Glomerular visceral epithelial cell (primary cell): Measurements from ENCODE around the gene SRRM2.

Experiments
- DNase-seq: peaks from one replicate; pipeline ENCODE4 v3.0.0-alpha.2; 2016; ENCODE audit errors: extremely low spot score

The SRRM2 gene

GRCh38 chr16:2798723-2799204 is 46.3 kb downstream of the SRRM2 start:
- no peak for DNase-seq

DNA sequence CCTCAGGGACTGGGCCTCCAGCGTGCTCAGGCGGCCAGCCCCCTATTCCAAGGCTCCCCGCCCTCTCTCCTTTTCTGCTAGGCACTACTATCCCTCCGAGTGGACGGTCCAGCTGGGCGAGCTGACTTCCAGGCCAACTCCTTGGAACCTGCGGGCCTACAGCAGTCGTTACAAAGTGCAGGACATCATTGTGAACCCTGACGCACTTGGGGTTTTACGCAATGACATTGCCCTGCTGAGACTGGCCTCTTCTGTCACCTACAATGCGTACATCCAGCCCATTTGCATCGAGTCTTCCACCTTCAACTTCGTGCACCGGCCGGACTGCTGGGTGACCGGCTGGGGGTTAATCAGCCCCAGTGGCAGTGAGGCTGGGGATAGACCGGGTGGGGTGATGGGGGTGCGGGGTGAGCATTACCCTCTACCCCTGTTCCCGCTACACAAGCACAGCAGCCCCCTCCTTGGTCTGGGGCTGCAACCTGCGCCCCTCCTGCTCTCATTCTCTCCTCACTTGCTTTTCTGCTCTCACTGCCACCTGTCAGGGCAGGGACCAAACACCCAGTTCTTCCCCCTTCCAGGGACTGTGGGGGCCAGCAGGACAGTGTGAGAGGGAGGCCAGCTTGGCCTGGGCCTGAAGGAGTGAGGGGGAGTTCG is 46.9 kb downstream of the SRRM2 start:
- DNase-seq, result no peak

- no peak for DNase-seq
Measured at GRCh38 chr16:2799859-2800226, 47.4 kb downstream of the SRRM2 start.

- no peak for DNase-seq
Measured at GRCh38 chr16:2803545-2804195, 51.2 kb downstream of the SRRM2 start.

- no peak for DNase-seq
Measured at GRCh38 chr16:2804728-2805127, 52.3 kb downstream of the SRRM2 start.

GRCh38 chr16:2806286-2806685 is 53.8 kb downstream of the SRRM2 start:
- no peak for DNase-seq

DNA sequence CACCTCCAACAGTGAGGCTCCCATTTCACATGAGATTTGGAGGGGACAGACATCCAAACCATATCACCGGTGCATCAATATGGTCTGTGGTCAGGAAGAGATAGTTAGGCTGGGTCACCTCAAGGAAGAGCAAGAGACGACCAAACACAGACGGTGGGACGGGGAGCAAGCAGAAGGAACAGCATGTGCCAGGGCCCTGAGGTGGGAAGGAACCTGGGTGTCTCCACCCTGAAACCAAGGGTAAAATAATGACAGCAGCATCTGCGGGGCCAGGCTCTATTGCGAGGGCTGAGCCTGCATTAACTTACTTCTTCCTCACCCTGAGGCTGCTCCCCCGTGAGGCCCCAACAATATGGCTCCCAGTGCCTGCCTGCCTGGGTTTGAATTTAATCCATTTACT is 55.7 kb downstream of the SRRM2 start:
- DNase-seq, result no peak

GRCh38 chr16:2809149-2809760 is 56.8 kb downstream of the SRRM2 start:
- DNase-seq, result no peak

DNA sequence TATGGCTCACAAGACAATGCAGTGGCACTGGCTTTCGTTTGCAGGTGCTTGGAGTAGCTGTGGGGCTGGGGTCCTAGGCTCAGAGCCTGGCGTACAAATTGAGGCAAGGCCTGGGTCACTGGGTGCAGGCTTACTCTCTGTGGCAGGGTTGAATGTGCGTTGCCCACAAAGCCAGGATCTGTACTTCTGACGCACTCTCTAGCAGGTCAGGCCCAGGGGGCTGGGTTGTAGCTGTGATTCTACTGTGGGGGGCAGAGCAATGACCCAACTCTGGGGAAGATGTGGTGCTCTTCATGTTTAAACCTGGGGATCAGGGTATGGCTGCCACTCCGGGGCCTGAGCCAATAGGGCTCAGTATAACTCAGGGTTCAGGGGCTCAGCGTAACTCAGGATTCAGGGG is 58.2 kb downstream of the SRRM2 start:
- no peak for DNase-seq

- no peak for DNase-seq
Measured at GRCh38 chr16:2811703-2812471, 59.4 kb downstream of the SRRM2 start.

DNA sequence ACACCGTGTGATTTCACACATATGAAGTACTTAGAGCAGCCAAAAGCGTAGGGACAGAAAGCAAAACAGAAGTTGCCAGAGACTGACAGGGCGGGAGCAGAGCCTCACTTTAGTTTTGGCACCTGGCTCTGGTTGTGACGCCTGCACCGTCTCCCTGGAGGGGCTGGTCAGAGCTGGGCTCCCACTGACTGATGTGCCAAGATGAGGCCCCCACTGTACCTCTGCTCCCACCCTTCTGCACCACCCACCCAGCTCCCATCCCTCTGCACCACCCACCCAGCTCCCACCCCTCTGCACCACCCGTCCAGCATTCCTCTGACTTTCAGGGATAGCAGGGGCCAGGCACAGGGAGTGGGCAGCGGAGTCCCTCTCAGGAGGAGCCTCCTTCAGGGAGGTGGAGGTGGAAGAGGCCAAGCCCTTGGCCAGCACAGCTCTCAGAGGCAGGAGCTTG is 61.4 kb downstream of the SRRM2 start:
- DNase-seq, result no peak

DNA sequence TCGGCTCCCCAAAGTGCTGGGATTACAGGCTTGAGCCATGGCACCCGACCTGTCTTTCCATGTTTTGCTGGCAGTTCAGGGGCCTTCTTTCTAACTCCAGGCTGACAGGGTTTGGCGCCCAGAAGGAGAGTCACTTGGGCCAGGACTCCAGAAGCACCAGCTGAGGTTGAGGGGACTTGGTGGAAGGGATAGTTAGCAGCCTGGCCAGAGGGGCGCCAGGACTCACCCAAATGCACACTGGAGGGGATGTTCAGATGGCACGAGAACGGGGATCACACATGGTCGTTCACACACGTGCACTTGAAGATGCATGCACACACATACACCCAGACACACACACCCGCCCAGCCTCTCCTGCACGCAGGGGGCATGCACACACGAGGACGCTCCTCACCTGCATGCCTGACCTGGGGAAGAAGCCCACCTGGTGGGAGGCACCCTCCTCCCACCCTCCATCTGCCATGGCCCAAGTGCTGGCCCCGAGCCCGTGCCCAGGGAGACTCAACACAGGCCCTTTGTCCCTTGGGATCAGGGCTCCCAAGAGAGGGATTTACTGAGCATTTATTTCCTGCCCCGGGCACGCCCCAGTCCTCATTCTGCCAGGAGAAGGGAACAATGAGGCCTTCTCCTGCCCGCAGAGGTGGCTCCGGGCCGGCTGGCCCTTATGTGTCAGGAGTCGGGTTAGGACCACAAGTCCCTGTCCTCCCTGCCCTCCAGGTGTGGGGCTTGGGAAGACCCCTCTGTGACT is 62.3 kb downstream of the SRRM2 start:
- no peak for DNase-seq

DNA sequence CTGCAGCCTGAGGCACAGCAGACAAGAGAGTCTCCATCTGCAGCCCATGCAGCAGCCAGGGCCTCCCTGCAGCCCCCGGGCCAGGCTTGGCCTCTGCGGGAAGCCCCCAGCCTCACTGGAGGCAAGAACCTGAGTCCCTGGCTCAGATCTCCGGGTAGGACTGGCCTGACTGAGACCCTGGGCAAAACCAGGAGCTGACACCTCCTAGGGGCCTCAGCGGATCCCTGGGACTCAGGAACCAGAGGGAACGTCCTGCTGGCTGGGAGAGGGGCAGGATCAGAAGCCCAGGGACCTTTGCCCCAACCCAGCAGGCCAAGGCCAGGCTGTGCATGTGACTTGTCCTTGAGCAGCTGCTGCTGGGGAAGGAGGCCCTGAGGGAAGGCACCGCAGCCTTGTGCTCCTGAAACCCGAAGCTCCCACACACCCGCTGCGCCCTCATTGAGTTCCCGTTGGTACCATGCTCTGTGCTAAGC is 62.9 kb downstream of the SRRM2 start:
- DNase-seq, result no peak

DNA sequence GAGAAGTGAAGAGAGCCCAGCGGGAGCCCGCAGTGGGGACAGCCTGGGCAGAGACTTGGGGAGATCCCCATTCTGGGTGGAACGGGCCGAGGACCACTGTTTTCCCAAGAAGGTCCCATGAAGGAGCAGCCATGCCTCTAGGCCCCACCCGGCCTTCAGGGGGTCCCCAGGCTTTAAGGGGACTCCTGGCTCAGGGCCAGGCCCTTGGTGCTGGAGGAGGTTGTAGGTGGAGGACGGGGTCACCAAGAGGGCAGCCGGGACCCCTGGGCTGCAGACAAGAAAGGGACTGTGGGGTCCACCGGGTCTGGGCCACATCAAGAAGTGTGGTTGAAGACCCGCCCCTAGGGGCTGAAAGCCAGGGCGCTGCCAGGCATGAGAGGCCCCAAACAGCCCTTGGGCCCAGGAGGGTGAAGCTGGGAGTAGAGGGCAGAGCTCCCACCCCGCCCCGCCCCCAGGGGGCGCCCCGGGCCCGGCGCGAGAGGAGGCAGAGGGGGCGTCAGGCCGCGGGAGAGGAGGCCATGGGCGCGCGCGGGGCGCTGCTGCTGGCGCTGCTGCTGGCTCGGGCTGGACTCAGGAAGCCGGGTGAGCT is 64.4 kb downstream of the SRRM2 start, which contains the start of gene PRSS21:
TSS of gene PRSS21 (plus strand) at position 487 of the 589 bp plus-strand sequence. CDS start at position 519, 32 bp downstream.
- DNase-seq, result no peak

DNA sequence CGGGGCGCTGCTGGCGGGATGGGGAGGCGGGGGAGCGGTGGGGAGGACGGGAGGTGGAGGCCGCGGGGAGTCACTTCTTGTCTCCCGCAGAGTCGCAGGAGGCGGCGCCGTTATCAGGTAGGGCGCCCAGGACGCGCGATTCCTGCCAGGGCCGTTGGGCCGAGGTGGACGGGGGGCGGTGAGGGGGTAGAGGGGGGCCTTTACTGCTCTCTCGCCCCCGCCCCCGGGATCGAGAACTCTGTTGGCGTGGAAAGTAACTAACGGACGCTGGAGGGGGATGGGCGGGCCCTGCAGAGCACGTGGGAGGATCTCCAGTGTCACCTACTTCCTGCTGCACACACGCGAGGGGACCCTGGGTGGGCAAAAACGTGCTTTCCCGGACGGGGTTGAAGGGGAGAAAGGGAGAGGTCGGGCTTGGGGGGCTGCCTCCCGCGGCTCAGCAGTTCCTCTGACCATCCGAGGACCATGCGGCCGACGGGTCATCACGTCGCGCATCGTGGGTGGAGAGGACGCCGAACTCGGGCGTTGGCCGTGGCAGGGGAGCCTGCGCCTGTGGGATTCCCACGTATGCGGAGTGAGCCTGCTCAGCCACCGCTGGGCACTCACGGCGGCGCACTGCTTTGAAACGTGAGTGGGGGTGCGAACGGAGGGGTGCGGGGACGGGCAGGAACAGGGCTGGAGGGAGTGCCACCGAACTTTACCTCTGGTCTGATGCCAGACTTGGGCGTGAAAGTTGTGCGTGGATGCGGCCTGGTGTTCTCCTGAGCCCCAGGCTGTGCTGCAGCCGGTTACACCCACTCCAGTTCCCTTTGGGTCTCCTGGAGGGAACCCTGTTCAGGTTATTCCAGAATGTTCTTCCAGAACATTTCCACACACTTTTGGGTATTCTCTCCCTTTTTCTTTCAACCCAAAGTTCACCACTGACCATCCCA is 65.2 kb downstream of the SRRM2 start:
- no peak for DNase-seq

GRCh38 chr16:2818272-2818876 is 65.9 kb downstream of the SRRM2 start:
- DNase-seq, result no peak

GRCh38 chr16:2819179-2819938 is 66.9 kb downstream of the SRRM2 start:
- DNase-seq, result no peak

DNA sequence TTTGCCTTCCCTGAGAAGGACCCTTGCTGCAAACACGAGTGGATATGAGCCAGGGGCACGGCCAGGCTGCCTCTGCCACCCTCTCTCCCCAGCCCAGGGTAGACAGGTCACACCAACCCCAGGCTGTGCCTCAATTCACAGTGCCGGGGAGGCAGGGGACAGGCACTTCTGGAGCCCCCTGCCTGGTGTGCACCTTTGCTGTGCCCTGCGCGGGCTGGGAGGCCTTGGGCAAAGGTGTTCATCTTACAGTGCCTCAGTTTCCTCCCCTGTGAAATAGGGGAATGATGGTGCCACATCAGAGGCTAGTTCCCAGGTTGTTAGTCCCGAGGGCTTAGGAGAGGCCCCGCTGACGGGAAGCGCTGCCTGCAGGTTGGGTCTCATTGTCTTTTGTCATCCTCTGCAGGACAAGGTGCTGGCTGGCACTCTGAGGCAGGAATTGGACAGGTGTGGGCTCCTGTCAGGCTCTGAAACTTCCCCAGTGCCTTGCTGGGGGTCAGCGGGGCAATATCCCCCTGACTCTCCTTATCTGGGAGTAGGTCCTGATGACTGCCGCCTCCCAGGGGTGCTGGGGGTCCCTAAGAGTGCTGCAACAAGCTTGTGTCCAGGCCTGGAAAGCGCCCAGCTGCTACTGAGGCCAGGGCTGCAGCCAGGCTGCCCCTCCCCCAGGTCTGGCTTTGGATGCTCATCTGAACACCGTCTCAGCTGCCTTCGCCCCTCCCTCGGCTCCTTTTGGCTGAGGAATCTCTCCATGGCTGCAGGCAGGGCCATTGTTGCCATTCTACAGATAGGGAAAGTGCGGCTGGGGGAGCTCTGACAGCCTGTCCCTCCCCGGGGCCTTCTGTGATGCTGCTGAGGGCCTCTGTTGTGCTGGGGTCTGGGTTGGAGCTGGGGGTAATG is 67.7 kb downstream of the SRRM2 start:
- no peak for DNase-seq
